Adrenal gland (tissue), 5 donors: Measurements from ENCODE around the gene SLC16A11.

Experiments used
- CTCF ChIP-seq, 6 experiments: fragments of 450-650 bp in 4 of 6; fragments of 200-600 bp in 2 of 6; sonication (generic) in 1 of 6; IDR thresholded peaks; 1 replicate in 5 of 6; 2 replicates in 1 of 6; pipeline versions ENCODE4 v1.5.1 to v1.8.0; 2016 to 2021; ENCODE audit warnings: antibody characterized with exemption in 6 of 6, mild to moderate bottlenecking in 2 of 6, moderate library complexity in 1 of 6
- POLR2A ChIP-seq, 2 donors: fragments of 450-650 bp; IDR thresholded peaks; one replicate each; pipeline ENCODE4 v1.6.1; 2017; ENCODE audit warnings: antibody characterized with exemption in 2 of 2, mild to moderate bottlenecking in 2 of 2, moderate library complexity in 1 of 2
- donor health status: DM: no; HTN: no; CAD: no.

DNA sequence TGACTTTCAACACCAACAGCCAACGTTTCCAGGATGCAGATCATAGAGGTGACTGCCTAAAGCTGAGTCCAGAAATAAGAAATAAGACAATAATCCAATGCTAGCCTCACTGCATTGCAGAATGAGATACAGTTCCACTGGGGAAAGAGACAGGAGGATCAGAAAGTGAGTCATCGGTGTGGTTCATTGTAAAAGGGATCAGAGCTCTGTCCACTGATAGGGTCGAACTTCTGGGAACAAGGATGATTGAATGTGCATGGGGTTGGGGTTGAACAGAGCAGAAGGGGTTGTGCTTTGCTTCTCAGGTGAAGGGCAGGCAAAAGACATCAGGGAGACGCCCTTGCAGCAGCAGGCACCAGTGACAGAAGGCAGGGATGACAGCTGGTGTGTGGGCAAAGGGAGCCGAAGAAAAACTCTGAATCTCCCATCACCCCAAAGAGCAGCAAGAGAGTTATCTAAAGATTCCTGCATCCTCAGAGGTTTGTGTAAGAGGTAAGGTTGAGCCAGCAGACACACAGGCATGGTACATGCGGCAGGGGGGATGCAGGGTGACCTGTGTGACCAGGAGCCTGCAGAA, 19.7 kb upstream of the SLC16A11 start:
- TF ChIP-seq CTCF (IDR thresholded peaks at IDR 0.05) (no peak), POLR2A (IDR thresholded peaks at IDR 0.05) (no peak)
